ENCODE measurements around the gene IGF1. TPM values are rescaled to one million over a fixed set of nuclear protein-coding genes. Genes with fewer than 3 reads are reported as not detected.
A peak's percentile ranks its signal among the peaks of the same experiment; 100 is the strongest.

IGF1 gene
- total RNA-seq, 1 experiment from 2014 or later = not detected

- no peak for DNase-seq (ENCODE audit: low read depth)
These were observed 16.2 kb upstream of the IGF1 start for GRCh38 chr12:102496591-102496990.

DNA sequence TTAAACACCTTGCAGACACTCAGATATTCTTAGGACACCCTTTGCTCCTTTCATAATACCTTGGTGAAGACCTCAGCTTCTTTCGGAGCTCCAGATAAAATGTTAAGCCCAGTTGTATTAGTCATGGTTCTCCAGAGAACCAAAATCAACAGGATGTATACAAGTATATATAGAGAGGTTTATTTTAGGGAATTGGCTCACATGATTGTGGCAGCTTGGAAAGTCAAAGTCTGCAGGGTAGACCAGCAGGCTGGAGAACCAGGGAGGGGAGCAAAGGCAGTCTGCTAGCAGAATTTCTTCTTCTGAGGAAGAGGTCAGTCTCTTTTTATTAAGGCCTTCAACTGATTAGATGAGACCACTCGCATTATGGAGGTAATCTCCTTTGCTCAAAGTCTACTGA, 6.9 kb upstream of the IGF1 start:
- DNase-seq (ENCODE audit: low read depth) = no peak

DNA sequence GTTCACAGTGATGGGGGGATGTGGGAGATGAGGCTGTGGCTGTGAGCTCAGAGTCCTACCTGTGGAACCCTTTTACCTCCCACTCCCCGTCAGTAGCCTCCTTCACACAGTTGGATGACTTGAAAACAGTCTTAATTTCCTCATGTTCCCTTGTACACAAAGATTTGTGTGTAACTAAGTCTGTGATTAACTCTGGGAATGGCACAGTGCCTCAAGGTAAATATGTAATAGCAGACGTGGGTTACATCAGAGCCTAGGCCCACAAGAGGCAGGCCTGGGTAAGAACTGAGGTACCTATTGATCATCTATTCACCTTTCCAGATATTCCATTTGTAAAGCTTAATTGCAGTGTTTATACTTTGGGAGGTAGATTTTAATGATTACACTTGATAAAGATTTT, 5.8 kb upstream of the IGF1 start:
- no peak for DNase-seq (ENCODE audit: low read depth)

DNA sequence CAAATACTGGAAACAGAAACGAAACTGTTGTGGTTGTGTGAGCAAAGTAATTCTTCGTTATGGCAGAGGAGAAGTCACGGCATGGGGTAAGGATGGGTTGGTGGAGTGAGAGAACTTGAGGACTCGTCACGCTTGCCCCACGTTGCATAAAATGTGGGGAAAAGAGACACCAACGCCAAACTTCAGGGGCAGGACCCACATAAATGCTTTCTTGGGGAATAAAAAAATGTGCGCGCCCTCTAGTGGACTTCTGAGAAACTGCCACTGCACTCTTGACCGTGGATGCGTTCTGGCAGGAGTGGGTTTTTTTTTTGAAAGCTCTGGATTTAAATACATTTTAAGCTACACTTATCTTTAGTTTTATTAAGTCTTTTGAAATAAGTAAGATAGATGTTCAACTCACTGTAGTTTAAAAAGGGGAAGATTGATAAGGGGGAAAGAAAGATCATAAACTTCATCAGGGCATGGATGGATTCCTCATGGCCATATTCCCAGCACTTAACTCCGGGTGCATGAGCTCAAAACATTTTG, 4.1 kb upstream of the IGF1 start:
- peak; percentile 50 for DNase-seq (ENCODE audit: low read depth)

GRCh38 chr12:102484017-102484416, 3.7 kb upstream of the IGF1 start:
- no peak for DNase-seq (ENCODE audit: low read depth)

DNA sequence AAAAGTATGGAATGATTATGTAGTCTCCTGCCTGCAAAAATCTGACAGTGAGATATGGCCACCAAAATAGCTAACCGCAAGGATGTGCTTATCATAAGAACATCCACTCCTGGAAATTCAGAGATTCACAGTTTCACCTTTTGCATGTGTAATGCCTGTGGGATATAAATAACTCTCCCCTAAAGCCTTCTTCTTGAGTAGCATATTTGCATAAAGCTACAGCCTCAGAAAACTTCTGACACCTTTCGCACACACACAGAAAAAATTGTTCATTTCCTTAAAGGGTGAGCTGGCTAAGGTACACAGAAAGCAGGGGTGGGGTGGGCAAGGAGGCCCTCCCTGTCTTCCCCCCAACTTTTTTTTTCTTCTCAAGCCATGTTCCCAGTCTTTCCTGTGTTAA, 3.1 kb upstream of the IGF1 start:
- no peak for DNase-seq (ENCODE audit: low read depth)

DNA sequence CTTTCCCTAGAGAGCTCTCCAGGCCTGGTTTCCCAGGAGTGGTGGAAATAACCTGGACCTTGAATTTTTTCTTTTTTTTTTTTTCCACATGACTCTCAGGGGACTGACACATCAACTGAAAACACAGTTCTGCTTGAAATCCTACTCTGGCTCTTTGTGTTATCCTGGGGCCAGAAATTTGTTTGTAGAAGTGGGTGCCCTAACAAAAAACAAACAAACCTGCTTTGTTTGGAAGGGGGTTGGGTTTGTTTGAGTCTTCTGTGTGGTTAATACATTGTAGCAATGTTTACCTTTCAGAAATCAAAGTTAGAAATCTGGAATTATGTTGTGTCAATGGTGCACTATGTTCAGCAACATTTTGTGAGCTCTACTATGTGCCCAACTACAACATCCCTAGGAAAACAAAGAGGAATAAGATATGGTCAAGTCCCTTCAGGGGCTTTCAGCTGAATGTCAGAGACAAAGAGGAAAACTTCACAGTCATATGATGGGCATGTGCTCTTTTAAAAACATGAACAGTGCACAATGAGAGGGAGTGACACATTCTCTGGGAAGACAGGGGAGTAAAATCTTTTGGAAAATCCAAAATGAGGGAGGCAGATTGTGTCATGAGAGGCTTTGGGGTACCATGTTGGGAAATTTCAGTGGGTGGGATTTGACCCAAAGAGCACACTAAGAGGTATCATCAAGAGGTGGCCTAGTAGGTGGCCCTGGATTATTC, 1.5 kb upstream of the IGF1 start:
- DNase-seq (ENCODE audit: low read depth) = no peak

DNA sequence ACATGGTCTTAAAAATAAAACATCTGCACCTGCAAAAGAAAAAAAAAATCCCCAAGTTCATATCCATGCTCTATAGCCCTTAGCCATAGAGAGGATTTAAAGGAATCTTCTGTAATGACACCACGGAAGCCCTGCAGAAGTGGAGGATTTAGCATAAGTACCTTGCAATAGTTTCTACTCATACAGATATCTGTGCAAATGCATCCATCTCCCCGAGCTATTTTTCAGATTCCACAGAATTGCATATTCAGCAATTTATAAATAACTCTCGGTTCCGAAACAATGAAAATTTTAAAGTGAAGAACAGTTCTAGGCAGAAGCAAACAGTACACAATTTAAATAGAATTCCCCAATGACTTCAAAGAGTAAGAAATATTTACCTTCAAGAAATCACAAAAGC, 424 bp downstream of the IGF1 start:
- DNase-seq (ENCODE audit: low read depth) = no peak

DNA sequence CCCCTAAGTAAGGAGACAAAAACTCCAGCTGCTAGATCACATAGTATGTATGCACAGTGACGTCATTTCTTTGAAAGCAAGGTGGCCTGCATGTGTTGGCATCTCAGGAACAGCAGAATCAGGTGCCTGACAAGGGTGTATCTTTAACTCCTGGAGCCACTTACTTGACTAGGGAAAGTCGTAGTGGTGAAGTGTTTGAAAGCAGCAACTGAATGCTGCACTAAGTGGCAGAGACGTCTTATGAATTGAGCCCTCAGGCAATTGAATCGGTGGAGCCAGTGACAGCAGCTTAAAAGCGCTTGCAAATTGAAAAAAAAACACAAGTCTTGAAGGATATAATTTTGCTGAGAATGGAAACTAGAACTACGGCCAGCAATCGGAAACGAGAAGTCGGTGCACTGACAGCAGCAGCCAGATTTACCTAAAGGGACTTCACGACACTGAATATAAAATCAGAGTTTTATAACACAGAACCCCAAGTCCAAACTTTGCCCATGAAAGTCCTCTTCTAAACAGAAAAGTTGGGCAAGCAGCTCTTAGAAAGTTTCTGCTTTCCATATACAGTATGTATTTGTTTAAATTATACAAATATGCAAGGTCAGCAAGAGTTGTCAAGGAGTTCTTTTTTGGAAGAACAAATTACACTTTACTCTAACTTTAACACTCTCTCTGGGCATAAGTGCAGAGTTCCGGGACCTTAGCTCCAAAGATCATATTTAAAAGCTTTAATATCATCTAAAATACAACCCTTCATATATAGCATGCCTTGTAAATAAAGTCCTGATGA, 1.1 kb downstream of the IGF1 start:
- DNase-seq (ENCODE audit: low read depth) = peak; percentile 40

DNA sequence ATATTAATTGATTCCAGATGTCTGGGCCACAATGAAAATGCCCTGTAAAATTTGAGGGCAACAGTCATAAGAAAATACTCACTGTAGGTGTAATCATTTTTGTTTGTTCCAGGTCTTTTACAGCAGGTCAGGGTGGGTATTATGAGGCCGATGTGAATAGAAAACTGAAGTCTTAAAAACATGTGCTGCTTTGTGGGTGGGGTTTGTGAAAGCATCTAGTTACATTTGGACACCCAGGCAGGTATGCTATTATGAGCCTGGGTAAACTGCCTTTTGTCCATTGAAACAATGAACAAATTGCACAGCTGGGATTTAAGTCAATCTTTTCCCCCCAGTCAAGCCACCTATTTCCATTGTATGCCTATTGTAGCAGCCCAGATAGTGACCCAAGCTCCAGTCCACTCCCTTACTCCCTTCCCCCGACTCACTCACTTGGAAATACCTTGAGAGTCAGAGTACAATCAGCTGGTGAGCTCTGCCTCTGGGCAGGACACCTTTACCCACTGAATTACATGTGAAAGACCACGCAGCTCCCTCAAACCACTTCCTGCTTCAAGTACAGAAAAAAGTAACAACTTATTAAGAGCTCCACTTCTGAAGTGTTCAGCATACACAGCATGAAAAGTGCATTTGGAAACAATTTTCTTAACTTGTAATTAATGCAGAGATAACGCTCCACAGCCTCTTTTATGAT, 1.8 kb downstream of the IGF1 start:
- DNase-seq (ENCODE audit: low read depth) = no peak

- DNase-seq (ENCODE audit: low read depth) = no peak
These were observed 5.0 kb downstream of the IGF1 start for GRCh38 chr12:102475355-102475754.

GRCh38 chr12:102474438-102475064, 5.8 kb downstream of the IGF1 start:
- DNase-seq (ENCODE audit: low read depth) = no peak

- DNase-seq (ENCODE audit: low read depth) = no peak
These were observed 7.9 kb downstream of the IGF1 start for GRCh38 chr12:102472496-102472895.

DNA sequence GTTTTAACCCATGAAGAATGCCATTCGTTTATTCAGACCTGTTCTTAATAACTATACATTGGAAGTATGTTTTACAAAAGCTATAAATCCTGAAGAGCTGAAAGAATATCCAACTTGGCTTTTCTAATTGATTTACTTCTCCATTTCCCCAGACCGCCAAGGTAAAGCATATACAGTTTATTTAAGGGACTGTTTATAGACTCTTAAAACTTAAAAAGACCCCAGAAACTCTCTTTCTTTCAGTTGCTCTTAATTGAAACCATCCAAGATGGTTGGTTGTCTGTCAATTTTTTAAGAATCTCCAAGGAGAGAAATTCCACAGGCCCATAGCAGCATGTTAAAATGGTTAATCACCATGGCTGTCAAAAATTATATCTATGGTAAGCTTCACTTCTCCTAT, 8.8 kb downstream of the IGF1 start:
- DNase-seq (ENCODE audit: low read depth) = no peak

- no peak for DNase-seq (ENCODE audit: low read depth)
These were observed 9.4 kb downstream of the IGF1 start for GRCh38 chr12:102470945-102471344.

DNA sequence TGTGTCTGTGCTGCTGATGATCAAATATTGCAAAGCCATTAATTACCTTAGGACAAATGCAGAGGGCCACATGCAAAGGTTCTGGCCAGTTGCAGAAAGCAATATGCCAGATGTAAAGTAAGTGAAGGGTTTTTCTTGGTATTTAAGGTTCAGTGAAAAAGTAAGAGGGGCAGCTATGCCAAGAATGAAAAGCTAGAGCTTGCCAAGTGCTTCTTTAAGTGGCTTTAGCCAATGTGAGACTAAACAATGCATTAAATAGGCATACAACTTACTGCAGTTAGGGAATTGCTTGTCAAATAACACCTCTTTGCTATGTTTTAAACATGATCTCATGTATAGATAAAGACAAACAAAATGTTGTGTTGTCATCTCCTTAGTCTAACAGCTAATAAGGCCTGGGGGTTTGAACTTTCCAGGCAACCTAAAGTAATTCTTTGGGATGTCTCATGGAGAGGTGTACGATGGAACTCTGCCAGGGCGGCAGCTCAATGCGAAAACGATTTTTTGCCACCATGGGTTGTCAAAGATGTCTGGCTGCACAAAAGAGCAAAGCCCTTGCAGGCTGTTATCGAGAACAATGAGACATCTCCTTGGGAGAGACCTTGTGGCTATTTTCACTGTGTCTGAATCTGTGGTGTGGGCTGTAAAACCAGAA, 12.0 kb downstream of the IGF1 start:
- DNase-seq (ENCODE audit: low read depth) = no peak

- peak; percentile 5 for DNase-seq (ENCODE audit: low read depth)
These were observed 14.4 kb downstream of the IGF1 start for GRCh38 chr12:102465762-102466560.

DNA sequence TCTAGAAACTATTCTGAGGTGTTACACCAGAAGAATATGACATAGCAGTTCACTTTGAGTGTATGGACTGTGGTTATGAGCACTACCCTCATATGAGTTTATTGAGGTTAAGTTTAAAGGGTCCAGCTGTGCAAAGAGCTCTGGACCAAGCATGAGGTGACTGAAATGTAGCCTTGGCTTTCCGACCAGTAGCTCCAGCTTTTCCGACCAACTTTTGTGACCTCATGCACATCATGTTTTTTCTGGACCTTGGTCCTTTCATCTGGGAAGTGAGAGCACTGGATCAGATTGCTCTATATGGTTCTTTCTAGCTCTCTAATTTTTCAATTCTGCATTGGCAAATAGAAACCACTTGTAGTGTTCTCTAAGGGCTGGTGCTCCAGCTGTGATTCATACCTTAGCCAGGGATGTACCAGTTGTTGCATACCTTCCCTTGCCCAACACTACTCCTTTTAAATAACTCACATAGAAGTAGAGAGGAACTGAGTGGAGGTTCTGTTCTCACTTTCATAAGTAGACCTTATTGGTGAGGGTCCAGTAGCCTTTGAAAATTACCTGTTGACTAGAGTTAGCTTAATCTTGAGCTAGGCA, 16.6 kb downstream of the IGF1 start:
- no peak for DNase-seq (ENCODE audit: low read depth)

DNA sequence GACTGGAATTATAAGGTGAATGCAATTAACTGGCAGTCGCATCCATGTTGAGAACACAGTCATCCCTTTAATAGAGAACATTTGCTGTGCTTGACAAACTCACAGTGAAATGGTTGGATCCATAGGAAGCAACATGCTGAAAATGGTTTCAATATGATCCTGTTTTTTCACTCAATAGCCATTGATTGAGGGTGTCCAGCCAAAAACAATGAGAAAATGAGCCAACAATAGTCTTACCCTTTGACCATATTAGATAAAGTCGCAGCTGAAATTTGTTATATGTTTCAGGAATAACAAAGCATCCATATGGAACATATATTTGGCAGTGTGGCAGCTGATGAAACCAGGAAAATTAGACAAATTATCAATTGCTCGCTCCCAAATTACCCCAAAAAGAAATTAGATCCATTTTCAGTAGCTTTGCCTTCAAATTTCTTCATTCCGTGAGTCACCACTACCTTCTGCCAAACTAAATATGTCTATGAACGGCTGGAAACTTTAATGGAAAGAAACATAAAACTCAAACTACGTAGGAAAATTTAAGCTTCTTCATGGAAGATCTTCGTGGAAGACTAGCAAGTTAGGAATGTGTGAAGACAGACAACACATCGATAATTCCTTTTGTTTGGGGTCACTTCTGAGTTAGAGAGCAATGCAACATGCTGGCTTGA, 17.4 kb downstream of the IGF1 start:
- DNase-seq (ENCODE audit: low read depth) = no peak

DNA sequence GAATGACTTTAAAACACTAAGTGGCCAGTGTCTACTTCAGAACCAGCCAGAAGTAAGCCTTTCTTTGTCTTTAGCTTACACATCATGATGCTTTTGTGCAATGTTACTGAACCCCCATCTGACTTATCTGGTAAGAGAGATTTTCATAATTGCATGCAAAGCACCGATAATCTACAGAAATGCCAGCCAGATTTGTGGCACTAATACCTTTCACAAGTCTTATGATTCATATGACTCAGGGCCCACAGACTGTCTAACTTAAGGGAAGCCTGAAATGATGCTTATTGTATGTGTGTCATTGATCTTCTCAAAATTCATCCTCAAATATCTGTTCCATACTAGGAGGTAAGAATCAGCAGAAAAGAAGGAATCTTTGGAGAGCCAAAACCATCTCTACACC, 18.0 kb downstream of the IGF1 start:
- DNase-seq (ENCODE audit: low read depth) = no peak
